Measurements from ENCODE around the gene WDR73. TPM values are rescaled to one million over a fixed set of nuclear protein-coding genes. Genes with fewer than 3 reads are reported as not detected.

WDR73 gene
- total RNA-seq, 1 donor from 2014 or later: 69.8 TPM

DNA sequence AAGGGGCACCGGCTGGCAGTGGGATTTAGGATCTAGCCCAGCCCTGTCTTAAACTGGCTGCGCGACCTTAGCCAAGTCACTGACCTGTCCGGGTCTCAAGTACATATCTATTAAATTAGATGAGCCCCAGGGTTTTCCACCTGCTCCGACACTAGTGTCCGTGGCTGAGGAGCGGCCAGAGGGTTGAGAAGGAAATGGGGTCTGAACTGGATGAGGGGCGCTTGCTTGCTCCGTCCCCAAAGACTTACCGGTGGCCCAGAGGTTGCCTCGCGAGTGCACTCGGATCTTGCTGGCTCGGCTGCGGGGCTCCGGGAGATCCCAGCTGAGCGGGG is 3.6 kb upstream of the WDR73 start:
- Mint-ChIP-seq H3K27me3 (peaks cover 14% of the 10 kb centered on the region), H3K4me3 (ENCODE audit: low read depth) (peak overlapping the region; percentile 71), H3K27ac (no peak overlapping the region), H3K4me1 (ENCODE audit: low read depth) (peaks cover 29% of the 10 kb centered on the region), H3K36me3 (ENCODE audit: insufficient read depth) (peaks cover 1% of the 10 kb centered on the region), H3K9me3 (ENCODE audit: low read depth) (no peaks in the 10 kb centered on the region)
- TF ChIP-seq, protein P1, sequence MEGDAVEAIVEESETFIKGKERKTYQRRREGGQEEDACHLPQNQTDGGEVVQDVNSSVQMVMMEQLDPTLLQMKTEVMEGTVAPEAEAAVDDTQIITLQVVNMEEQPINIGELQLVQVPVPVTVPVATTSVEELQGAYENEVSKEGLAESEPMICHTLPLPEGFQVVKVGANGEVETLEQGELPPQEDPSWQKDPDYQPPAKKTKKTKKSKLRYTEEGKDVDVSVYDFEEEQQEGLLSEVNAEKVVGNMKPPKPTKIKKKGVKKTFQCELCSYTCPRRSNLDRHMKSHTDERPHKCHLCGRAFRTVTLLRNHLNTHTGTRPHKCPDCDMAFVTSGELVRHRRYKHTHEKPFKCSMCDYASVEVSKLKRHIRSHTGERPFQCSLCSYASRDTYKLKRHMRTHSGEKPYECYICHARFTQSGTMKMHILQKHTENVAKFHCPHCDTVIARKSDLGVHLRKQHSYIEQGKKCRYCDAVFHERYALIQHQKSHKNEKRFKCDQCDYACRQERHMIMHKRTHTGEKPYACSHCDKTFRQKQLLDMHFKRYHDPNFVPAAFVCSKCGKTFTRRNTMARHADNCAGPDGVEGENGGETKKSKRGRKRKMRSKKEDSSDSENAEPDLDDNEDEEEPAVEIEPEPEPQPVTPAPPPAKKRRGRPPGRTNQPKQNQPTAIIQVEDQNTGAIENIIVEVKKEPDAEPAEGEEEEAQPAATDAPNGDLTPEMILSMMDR (IDR thresholded peaks at IDR 0.05; ENCODE audit: unreplicated experiment): no peak
- no peak for DNase-seq (ENCODE audit: low spot score, unreplicated experiment)

DNA sequence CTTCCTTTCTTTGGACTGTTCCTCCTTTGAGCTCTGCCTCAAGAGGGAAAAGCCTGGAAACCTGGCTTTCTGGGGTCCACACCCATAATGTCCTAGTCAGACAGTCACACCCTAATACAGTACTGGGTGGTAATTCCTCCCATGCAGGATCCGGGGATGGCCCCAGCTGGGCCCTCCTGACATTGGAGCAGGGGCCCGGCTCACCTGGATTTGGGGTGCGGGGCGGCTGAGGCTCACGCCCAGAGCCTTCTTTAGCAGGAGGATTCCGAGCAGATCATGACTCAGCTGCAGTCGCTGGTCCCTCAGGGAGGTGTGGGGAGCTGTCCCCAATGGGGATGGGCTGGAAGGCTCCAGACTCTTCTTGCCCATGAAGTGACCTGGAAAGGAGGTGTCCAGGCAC is 2.9 kb upstream of the WDR73 start:
- Mint-ChIP-seq H3K4me3 (ENCODE audit: low read depth) (peak overlapping the region; percentile 71), H3K27me3 (peaks cover 14% of the 10 kb centered on the region), H3K4me1 (ENCODE audit: low read depth) (peaks cover 32% of the 10 kb centered on the region), H3K27ac (no peak overlapping the region), H3K36me3 (ENCODE audit: insufficient read depth) (peaks cover 5% of the 10 kb centered on the region), H3K9me3 (ENCODE audit: low read depth) (no peaks in the 10 kb centered on the region)
- DNase-seq (ENCODE audit: low spot score, unreplicated experiment): no peak
- TF ChIP-seq, protein P1 (IDR thresholded peaks at IDR 0.05; ENCODE audit: unreplicated experiment): no peak

DNA sequence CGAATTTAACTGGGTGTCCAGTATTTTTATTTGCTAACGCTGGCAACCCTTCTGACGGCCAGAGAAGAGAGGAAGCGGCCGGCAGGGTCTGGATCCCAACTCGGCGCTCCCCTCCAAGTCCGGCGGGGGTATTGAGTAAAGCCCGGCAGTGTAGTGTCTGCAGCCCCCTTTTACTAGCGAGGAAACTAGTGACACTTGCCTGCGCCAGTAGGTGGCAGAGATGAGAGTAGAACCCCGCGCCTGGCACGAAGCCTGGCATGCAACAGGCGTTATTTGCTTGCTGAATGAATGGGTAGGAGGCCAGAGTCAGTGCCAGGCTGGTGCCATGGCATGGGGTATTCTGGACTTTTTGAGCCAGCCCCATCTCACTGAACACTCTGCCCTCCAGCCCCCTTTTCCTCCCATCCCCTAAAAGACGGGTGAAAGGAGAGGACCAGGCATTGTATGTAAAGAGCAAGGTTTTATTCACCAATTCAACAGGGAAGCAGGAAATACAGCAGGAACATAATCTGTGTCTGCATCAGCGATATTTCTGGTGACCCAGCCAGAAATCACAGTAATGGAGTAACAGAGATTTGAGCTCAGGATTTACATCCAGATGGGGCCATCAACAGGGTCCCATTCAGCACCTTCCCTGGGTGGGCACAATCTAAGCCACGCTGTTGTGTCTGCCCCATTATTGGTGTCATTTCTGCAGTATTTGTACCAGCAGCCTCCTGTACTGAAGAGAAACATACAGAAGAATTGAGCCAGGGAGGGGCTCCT is 788 bp upstream of the WDR73 start:
- TF ChIP-seq, protein P1 (IDR thresholded peaks at IDR 0.05; ENCODE audit: unreplicated experiment): peak; percentile 59
- H3K4me1 Mint-ChIP-seq (ENCODE audit: low read depth): peaks cover 24% of the 10 kb centered on the region
- H3K36me3 Mint-ChIP-seq (ENCODE audit: insufficient read depth): peaks cover 9% of the 10 kb centered on the region
- H3K27ac Mint-ChIP-seq: peak overlapping the region; percentile 38
- H3K27me3 Mint-ChIP-seq: peaks cover 14% of the 10 kb centered on the region
- H3K4me3 Mint-ChIP-seq (ENCODE audit: low read depth): peak overlapping the region; percentile 99
- no peaks in the 10 kb centered on the region for H3K9me3 Mint-ChIP-seq (ENCODE audit: low read depth)
- DNase-seq (ENCODE audit: low spot score, unreplicated experiment): peak; percentile 39

DNA sequence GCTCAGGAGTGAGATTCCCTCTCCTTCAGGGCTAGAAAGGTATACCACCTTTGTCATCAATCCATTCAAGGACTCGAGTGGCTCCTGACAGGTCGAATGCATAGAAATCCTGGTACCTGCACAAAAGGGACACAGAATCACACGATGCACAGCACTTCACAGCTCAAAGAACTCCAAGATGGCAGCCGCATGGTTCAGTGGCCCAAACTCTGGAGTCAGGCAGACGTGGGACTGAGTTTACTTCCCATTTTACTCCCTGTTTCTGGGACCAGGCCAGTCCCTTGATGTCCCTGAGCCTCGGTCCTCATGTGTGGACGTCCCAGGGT is 536 bp downstream of the WDR73 start:
- H3K4me3 Mint-ChIP-seq (ENCODE audit: low read depth): peak overlapping the region; percentile 99
- peaks cover 17% of the 10 kb centered on the region for H3K4me1 Mint-ChIP-seq (ENCODE audit: low read depth)
- H3K27me3 Mint-ChIP-seq: peaks cover 14% of the 10 kb centered on the region
- no peak for DNase-seq (ENCODE audit: low spot score, unreplicated experiment)
- H3K27ac Mint-ChIP-seq: peak overlapping the region; percentile 98
- peaks cover 12% of the 10 kb centered on the region for H3K36me3 Mint-ChIP-seq (ENCODE audit: insufficient read depth)
- TF ChIP-seq, protein P1 (IDR thresholded peaks at IDR 0.05; ENCODE audit: unreplicated experiment): no peak
- no peaks in the 10 kb centered on the region for H3K9me3 Mint-ChIP-seq (ENCODE audit: low read depth)

DNA sequence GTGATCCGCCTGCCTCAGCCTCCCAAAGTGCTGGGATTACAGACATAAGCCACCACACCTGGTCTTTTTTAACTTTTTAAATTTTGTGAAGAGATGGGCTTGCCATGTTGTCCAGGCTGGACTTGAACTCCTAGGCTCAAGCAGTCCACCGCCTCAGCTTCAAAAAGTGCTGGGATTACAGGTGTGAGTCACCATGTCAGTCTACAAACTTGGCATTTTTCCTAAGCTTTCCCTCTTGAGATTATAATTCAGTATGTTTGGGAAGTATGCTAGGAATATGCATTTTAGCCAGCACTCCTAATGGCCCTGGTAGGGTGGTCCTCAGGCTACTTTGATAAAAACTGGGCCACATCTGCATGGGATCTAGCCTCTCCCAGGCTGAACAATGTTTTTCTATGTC is 4.4 kb downstream of the WDR73 start:
- H3K36me3 Mint-ChIP-seq (ENCODE audit: insufficient read depth): peaks cover 24% of the 10 kb centered on the region
- H3K27me3 Mint-ChIP-seq: no peaks in the 10 kb centered on the region
- DNase-seq (ENCODE audit: low spot score, unreplicated experiment): no peak
- no peaks in the 10 kb centered on the region for H3K9me3 Mint-ChIP-seq (ENCODE audit: low read depth)
- peaks cover 11% of the 10 kb centered on the region for H3K4me1 Mint-ChIP-seq (ENCODE audit: low read depth)
- no peak overlapping the region for H3K4me3 Mint-ChIP-seq (ENCODE audit: low read depth)
- TF ChIP-seq, protein P1 (IDR thresholded peaks at IDR 0.05; ENCODE audit: unreplicated experiment): no peak
- H3K27ac Mint-ChIP-seq: no peak overlapping the region
